NCI-H82 (cell line): Measurements from ENCODE around the gene GPR17.

Experiments
- DNase-seq: peaks from one replicate; lab custom pipeline; 2025; lab: John Stamatoyannopoulos, UW

GPR17 gene

DNA sequence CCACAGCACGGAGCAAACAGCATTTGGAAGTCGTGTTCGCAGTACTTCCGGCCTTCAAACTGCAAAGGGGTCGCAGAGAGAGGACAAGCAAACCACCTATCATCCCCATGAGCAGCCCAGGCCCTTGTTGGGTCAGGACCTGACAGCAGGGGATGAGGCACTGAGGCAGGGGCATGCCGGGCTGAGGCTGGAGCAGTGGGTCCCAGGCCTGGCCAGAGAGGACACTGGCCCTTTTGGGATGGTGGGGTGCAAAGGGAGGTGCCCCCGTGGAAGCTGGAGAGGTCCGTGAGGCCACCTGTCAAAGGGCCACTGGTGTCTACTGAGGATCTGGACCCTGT is 8.9 kb downstream of the GPR17 start:
- no peak for DNase-seq

DNA sequence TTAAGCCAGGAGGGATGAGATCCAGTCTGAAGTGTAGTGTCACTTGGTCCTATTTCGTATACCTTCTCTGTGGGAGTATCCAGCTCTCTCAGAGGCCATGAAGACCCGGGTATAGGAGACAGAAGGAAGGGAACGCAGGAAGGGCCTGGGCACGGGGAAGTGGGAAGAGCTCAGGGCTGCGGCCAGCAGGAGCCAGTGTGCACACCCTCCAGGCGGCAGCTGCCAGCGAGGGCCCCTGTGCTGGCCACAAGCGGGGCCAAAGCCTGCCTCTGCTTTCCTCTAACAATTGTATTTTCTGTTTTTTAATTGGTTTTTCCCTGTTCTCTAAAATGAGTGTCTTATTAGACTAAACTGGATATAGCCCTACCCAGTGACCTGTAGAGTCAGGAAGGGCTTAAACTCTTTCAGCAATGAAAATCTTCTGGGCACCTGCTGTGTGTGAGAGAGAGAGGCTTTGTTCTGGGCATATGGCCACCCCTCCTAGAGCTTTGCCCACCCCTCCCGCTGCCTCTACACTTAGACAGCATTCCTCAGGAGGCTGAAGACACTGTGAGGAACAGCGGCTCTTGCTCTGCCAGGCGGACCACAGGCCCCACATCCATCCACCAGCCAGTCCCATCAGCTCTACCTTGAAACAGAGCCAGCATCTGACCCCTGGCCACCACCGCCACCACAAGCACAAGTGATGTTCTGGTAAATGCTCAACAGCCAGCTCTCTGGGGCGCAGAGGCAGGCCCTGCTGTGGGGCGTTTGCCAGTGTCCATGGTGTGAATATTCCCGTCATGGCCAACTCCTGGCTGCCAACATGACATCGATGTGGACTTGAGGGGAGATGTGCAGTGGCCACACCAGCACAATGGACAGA is 9.5 kb downstream of the GPR17 start:
- DNase-seq, result peak; percentile 74

DNA sequence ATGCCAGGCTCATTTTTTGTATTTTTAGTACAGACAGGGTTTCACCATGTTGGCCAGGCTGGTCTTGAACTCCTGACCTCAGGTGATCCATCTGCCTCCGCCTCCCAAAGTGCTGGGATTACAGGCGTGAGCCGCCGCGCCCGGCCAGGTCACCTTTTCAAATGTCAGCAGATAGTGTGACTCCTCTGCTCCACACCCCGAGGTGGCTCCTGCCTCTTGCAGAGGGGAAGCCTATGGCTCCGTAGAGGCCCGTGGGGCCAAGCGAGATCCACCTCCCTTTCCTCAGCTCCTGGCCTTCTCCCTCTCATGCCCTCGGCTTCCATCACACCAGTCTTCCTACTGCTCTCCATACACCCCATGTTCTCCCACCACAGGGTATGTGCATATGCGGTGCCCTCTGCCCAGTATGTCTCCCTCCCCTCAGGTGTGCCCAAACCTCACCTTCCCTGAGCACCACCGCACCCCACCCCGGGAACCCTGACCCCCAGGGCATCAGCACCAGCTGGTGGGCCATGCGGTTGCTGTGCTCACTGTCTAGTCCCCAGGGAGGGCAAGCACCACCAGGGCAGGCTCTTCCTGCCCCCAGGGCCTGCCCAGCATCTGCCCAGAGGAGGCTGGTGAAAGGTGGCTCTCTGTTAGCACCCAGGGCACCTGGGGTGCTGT is 10.7 kb downstream of the GPR17 start:
- DNase-seq, result no peak

DNA sequence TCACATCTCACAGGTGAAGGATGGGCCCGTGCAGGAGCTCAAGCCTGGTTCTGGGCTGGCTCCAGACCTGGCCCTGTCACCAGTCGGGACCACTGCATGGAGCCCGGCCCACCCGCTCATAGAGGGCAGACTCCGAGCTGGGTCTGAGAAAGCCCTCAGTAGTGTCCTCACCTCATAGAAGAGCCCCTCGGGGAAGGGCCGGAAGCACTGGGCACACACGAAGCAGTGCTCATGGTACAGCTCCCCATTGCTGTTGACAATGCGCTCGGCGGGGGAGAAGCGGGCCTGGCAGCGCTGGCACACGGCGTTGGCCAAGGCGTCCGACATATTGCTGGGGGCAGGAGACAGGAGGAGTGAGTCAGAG is 11.3 kb downstream of the GPR17 start:
- DNase-seq, result no peak

DNA sequence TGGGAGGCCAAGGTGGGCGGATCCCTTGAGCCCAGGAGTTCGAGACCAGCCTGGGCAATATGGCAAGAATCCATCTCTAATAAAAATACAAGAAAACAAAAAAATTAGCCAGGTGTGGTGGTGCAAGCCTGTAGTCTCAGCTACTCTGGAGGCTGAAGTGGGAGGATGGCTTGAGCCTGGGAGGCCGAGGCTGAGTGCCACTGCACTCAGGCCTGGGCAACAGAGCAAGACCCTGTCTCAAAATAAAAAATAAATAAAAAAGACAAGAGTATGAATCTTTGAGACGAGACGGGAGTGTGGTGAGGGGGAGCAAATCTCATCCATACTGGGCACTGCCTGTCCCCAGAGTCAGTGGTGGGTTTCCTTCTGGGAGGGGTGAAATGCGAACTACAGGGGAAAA is 12.2 kb downstream of the GPR17 start:
- no peak for DNase-seq

DNA sequence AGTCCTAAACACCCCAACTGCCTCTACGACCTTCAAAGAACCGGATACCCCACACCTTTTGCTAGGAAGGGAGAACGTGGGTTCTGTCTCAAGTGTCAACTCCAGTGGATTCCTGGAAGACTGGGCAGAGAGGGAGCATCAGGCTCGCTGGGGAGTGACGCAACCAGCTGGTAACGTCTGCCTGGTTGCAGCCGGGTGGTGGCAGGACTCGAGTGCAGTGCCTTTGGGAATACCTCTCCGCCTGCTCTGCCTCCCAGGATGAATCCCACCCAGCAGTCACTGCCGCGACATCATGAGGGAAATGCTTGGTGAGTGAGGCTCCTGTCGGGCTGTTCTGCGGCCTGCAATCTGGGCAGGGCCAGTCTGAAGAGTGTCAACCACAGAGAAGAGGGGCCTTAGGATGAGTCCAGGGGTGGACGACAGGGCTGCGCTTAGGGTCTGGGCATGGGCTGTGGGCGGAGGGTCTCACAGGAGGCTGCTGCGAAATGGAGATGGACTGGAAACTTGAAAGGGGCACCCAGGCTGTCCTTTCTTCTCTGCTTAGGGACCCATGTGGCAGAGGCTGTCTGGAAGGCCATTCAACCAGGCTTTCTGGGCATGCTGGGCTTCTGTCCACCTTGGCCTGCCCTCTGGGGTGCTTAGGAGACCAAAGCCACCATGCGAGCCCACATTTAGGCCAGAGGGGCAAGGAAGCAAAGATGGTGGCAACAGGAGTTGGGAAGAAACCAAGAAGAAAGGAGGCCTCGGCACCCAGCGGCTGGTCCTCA is 12.9 kb downstream of the GPR17 start:
- no peak for DNase-seq

DNA sequence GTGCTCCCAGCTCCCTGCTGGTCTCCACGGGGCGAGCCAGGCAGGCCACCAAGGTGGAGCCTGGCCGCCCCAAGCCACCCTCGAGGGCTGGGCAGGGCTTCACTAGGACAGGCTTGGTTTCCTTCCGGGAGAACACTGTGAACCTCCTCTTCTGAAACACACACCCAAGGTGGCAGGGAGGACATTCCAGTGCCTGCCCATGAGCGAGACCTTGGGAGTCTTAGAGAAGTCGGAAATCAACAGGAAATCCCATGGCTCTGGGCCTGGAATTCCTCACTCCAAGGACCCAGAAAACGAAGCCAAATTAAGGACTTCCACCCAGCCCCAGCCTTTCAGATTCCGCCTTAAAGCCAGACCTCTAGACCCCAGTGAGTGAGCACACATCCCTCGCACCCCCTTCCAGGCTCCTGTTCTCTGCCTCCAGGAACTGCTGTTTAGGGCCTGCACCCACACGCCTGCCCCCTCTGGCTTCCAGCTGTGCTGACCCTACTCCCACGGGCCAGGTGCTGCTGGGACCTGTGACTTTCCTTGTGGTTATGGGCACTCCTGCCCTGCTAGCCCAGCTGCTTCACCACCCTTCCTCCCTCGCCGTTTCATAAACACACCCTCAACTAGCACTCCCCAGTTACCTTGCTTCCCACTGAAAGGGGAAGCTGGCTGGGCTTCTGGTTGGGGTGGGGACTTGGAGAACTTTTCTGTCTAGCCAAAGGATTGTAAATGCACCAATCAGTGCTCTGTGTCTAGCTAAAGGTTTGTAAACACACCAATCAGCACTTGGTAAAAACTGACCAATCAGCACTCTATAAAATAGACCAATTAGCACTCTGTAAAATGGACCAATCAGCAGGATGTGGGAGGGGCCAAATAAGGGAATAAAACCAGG is 13.7 kb downstream of the GPR17 start:
- DNase-seq, result no peak

DNA sequence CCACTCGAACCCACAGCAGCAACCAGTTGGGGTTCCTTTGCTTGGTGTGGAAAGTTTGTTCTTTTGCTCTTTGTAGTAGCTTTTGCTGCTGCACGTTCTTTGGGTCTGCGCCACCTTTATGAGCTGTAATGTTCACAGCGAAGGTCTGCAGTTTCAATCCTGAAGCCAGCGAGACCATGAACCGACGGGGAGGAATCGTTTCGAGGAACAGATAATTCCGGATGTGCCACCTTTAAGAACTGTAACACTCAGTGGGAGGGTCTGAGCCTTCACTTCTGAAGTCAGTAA is 14.3 kb downstream of the GPR17 start:
- DNase-seq, result no peak

DNA sequence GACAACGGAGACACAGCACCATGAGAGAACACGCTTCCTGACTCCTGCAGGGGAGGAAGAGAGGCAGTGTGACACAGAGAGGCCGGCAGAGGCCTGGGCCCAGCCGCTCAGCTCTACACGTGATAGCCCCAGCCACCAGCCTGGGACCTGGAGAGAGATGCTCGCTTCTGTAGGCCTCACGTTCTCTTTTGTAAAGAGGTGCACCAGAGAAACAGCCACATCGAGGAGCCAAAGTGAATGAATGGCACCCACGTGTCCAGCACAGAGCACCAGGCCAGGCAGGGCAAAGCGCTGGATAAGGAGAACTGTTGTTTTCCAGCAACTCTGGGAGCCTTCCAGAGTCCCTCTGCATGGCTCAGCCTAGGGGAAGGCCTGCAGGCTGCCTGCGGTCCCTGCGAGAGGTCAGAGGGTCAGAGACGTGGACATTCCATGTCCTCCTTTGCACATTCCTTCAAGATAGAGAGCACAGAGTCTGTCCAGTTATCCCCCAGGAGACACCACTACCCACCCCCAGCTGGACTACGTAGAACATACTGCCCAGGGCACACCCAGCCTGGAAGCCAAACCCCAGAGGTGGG is 15.2 kb downstream of the GPR17 start:
- no peak for DNase-seq

DNA sequence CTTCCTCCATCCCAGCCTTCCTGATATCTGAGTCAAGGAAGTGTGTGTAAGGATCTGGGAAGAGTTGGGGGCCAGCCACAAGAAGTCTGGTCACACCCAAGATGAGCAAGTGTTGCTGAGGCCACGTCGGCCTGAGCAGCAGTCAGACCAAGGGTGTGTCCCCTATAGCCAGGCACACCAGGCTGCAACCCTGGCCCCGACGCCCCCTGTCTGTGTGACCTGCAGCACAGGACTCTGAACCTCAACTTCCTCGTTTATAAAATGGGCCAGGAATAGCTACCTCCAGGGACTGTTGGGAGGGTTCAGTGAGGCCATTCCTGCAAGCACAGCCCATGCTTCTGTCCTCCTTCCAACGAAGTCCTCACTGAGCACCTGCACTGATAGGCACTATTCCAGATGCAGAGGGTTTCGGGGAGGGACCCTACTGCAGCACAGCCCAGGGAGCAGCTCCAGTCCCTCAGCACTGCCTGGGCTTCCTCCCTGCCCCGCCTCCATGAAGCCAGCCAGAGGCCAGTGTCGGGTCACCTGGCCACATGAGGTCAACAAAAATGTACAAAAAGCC is 16.1 kb downstream of the GPR17 start:
- no peak for DNase-seq

DNA sequence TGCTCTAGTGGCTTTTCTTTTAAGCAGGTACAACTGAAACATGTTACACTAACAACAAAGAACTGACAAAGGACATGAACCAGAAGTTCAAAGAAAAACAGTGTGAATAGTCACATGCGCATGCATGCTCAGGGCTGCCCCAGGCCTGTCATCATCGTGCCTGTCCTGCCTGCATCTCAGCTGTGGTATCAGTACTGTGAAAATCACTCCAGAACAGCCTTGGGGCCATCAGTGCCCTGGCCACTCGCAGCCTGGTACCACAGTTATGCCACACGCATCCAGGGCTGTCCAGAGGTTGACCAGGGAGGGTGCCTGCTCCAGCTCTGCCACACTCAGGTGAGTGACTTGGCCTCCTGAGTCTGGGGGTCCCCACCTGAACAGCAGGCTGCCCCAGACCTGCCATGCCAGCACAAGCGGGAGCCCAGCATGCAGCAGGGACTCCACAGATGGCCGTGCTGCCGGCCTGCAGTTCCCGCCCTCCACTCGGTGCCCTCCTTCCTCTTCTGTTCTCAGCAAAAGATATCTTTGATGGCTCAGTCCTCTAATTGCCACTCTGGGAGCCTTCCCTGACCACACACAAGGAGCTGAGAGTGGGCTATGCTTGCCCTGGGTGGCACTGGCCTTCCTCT is 17.1 kb downstream of the GPR17 start:
- no peak for DNase-seq

DNA sequence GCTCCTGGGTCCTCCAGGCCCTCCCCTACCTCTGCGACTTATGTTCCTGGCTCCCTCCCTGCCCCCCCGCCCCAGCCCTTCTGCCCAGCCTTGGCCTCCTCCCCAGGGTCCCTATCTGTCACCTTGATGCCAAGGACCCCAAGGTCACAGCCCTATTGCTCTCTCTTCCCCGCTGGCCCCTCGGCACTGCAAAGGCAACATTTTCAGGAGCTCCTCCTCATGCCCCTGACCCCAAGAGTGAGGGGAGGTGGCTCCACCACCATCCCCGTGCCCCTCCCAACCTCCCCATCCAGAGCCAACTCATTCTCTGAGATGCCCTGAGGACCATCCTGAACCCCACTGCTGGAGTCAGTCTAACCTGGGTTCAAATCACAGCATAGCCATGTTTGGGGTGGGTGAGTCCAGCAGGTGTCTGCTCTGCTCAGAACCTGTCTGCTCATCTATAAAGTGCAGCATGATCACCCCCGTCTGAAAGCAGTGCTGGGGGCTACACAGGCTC is 17.7 kb downstream of the GPR17 start:
- DNase-seq, result no peak

DNA sequence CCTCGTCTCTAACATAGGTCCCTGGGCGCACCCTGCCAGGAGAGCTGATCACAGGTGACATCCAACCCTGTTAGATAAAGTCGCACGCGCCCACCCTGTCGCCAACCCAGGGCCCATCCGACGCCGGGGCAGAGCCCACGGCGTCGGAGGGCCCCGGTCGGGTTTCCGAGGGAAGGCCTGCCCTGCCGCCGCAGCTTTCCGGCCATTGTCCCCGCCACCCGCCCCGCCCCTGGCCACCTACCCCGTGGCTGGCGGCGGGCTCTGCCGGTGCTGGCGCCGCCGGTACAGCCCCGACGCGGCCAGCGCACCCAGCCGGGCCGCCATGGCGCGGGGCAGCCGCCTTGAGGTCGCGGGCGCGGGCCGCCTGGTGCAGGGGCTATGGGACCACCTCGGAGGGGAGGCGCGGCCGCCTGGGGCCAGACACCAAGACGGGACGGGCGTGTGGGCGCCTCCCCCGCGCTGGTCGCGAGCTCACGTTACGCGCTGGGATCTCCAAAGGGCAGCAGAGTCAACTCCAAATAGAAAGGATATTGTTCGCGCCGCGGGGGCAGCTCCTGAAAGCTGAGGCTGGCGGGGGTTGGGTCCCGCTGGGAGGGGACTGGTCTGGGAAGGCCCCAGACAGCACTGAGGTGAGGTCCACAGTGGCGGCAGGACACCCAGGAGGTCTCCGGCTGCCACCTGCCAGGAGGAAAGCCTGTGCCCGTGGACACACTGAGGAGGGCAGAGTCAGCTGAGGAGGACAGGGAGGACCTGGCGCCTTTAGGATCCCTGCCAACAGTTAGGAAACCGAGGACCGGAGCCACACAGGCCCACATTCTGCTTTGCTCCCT is 18.3 kb downstream of the GPR17 start:
- DNase-seq, result no peak

DNA sequence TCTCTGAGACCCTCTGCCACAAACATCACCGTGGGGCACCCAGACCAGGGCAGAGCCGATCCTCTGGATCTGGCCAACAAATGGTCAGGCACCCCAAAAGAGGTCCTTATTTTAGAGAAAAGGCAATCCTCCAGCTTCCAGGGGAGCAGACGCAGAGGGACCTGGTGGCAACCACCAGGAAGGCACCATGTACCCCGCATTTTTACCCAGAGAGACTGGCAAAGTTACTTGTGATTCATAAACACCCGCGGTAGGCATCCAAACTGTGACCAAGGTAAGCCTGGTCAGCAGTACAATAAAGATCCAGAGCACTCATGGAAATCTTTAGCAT is 18.9 kb downstream of the GPR17 start:
- no peak for DNase-seq

DNA sequence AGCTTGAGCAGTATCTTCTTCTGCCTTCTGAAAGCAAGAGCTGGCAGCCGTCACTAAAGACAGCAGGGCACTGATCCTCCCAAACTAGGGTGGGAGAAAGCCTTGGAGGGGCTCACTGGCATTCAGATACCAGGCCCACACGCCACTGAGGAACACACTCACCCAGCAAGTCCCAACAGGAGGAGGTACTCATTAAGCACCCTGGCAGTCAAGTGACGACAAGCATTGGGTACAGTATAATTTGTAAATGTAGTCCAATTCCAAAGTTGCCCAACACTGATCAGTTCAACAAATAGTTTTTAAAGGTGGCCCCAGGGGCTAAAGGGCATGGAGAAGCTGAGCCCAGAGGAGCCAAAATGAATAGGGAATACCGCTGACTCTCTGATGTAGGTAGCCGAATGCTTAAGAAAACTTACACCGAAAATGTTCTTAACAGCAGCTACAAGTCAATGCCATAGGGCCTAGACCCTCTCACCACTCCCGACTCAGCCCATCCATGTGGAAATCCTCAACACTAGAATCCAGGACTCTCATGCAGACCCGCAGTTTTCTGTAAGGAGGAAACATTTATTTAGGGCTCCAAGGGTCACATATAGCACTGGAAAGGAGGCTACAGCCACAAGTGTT is 19.4 kb downstream of the GPR17 start:
- DNase-seq, result no peak

DNA sequence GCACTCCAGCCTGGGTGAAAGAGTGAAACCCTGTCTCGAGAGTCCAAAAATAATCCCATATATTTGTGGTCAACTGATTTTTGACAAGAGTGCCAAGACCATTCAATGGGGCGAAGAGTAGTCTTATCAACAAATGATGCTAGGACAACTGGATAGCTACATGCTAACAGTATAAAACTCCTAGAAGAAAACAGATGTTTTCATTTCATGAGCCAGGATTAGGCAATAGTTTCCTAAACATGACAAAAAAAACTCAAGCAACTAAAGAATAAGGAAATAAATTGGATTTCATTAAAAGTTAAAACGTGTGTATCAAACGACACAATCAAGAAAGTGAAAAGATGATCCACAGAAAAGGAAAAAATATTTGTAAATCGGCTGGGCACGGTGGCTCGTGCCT is 23.1 kb downstream of the GPR17 start:
- no peak for DNase-seq

DNA sequence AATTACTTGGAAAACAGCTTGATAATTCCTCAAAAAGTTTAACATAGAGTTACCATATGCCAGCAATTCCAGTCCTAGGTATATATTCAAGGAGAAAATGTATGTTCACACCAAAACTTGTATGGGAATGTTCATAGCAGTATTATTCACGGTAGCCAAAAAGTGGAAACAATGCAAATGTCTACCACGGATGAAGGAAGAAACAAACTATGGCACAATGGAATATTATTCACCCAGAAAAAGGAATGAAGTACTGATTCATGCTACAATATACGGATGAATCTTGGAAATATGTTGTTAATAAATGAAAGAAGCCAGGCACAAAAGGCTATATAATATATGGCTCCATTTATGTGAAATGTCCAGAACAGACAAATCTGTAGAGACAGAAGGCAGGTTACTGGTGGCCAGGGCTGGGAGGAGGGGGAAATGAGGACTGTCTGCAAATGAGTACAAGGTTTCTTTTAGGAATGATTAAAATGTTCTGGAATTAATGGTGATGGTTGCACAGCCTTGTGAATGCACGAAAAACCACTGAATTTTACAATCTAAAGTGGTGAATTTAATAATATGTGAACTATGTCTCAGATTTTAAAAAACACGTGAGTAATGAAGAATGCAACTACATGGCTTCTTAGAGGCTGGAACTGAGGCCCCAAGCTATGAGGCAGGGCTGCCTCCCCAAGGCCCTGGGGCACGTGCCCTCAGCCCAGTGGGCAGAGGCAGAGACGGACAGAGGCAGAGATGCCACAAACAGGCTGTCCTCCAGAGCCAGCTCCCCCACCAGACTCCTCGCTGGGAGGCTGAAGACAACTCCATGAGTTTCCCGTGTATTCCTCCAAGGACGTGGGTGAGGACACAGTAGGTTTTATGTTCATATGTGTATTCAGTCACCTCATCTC is 24.4 kb downstream of the GPR17 start:
- DNase-seq, result no peak

DNA sequence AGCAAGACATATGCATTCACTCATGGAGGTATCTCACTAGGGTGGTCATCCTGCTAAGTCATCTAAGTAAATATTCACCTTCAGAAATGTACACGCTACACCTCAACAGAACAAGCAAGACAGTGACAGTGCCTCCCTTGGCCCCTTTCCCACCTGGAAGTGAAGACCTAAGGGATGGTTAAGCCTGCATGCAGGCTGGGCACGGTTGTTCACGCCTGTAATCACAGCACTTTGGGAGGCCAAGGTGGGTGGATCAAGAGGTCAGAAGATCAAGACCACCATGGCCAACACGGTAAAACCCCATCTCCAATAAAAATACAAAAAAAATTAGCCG is 25.0 kb downstream of the GPR17 start:
- no peak for DNase-seq
